GM12892 (cell line): Measurements from ENCODE around the gene FOXD4.
"Not testable (repeated sequence)": the region's sequence is repeated elsewhere in the genome, so short reads cannot be mapped to it uniquely, and the experiment has no call there.

Source experiments
- DNase-seq: peaks from one replicate; pipeline ENCODE4 v3.0.0; 2011; ENCODE audit not compliant: insufficient read length
- FAIRE-seq: peaks from 2 replicates; lab custom pipeline; 2011; peaks lifted over from hg19 to GRCh38; lab: Jason Lieb, UNC

FOXD4 gene

DNA sequence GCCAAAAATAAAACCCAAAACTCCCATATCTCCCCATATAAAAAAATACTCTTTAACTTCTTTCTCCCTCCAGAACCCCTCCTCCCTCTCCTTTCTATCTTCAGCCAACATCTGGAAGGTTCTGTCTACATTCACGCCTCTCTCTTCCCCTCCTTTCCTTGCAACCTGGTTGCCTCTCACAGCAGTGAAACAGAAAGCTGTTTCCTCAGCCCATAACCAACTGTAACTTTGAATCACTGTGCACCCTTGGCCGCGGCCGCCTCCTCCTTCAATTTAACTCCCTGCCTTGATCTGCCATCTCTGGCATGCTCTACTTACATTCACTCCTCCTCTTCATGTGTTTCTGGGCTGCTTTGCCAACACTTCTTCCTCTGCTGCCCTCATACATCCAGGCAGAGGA lies 23.2 kb downstream of the FOXD4 start:
- DNase-seq, FAIRE-seq: not testable (repeated sequence)

DNA sequence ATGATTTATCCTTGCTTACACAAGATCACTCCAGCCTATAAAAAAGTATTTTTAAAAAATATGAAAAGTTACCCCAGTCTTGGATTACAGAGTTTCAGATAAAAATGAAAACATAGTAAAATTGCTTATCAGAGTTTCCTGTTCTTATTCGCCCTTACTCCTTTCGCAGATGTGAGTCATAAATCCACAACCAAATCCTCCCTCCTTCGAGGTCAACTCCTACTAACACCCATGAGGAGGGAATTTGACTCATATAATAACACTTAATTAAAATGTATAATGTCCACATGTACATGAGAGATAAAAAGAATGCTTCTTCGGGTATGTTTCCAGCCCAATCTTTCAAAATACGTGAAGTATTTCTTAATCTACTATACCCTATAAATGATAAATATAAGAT lies 23.9 kb downstream of the FOXD4 start:
- not testable (repeated sequence) for FAIRE-seq, DNase-seq

DNA sequence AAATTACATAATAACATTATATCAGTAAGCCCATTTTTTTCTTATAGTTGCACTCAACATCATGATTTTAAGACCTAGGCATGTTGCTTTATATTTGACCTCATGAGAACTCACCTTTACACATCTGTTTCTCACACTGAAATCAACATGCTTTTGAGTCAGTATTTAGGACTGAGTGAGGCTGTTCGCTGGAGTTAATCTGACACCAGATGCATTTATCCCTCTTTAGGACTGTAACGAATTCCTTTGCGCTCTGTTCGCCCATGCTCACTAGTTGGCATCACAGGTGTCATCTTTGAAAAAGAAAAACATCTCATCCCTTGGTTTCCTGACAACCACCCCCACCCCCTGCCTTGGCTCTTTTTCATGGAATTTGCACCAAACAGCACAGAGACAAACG lies 24.3 kb downstream of the FOXD4 start:
- FAIRE-seq, DNase-seq: not testable (repeated sequence)

DNA sequence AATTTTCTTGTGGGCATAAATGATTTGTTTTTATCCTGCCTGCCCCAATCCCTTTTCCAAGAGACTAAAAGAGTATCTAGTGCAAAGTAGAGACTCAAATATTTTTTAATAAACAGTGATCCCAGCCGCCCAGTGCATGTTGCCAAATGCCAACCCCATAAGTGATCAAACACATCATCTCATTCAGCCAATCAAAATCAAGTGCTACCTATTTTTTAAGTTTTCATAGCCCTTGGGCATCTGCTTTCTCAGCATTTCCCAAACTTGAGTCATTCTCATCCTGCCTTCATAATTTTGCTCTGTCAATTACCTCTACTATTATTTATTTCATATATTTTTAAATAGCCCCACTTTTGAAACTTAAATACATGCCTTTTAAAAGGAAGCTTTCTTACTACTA lies 27.4 kb downstream of the FOXD4 start:
- not testable (repeated sequence) for FAIRE-seq, DNase-seq

DNA sequence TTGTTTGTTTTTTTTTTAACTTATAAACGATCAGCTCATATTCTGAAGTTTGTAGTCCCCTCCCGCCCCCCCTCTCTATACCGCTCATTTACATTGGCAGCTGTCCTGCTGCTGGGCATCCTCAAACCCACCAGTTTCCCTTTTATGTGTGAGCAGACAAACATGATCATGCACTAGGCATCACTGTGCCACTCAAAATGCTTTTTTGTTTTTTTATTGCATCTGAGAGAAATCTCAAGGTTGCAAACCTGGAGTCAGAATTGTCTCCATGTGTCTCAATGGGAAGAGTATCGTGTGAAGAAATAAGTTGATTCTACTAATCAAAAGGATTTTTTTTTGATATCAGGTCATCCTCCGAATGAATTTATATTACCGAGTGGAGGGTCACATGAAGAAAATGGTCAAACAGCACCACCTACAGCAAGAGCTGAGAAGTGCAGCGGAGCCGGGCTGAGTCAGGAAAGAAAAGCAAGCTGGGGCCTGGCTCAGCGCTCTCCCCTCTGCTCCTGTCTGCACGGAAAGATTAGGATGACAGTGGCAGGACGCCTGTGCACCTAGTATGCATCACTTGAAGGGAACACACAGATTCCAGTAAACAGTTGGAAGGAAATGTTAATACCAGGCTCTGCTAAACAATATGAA lies 29.7 kb downstream of the FOXD4 start:
- not testable (repeated sequence) for FAIRE-seq, DNase-seq

DNA sequence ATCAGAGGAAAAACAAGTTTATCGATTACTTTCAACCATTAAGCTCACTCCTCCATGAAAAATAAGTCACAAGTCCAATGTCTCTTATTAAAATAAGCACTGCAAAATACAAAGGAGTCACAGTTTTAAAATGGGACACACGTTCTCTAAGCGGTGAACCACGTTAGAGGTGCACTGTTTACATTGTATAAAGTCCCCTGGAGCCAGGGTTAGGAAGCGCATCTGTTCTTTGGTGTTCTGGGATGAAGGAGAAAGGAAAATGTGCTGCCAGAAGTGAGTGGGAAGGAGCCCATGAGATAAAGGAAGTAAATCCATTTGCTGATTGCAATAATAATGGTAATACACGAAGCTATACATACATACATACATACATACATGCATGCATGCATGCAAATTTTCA lies 30.4 kb downstream of the FOXD4 start:
- FAIRE-seq, DNase-seq: not testable (repeated sequence)

DNA sequence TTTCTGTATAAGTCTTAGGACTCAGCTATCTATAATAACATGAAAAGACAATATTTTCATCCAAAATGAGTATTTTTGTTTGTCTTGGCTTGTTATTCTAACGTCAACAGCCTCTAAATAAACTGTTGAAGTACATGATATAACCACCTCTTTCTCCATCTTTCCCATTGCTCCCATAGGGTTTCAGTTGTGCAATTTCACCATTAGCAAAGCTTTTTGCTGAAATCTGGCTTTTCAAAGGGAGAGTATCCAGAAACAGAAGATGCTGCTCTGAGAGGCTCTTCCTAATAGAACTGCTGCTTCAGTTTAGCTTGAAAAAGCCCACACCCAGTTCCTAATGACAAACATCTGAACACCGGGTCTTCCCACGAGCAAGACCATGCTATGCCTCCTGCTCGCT lies 31.1 kb downstream of the FOXD4 start:
- not testable (repeated sequence) for FAIRE-seq, DNase-seq

DNA sequence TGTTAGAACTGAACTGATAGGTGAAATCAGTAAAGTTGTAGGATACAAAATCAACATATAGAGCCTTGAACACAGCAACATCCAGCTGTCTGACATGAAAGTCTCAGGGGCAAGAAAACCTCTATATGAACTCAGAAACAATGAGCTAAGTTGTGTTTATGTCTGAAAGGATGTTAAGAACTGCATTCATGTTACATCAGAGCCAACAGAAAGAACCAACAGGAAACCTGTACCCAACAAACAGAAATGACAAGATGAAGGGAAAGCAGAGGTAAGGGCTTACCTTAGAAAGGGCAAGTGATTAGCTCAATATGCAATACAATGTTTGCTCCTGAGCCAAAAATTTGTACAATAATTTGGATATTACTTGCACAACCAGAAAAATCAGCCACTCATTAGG lies 31.5 kb downstream of the FOXD4 start:
- DNase-seq, FAIRE-seq: not testable (repeated sequence)

DNA sequence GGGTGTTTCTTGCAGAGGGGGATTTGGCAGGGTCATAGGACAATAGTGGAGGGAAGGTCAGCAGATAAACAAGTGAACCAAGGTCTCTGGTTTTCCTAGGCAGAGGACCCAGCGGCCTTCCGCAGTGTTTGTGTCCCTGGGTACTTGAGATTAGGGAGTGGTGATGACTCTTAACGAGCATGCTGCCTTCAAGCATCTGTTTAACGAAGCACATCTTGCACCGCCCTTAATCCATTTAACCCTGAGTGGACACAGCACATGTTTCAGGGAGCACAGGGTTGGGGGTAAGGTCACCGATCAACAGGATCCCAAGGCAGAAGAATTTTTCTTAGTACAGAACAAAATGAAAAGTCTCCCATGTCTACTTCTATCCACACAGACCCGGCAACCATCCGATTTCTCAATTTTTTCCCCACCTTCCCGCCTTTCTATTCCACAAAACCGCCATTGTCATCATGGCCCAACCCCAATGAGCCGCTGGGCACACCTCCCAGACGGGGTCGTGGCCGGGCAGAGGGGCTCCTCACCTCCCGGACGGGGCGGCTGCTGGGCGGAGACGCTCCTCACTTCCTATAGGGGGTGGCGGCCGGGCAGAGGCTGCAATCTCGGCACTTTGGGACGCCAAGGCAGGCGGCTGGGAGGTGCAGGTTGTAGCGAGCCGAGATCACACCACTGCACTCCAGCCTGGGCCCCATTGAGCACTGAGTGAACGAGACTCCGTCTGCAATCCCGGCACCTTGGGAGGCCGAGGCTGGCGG lies 35.1 kb downstream of the FOXD4 start:
- FAIRE-seq, DNase-seq: not testable (repeated sequence)

DNA sequence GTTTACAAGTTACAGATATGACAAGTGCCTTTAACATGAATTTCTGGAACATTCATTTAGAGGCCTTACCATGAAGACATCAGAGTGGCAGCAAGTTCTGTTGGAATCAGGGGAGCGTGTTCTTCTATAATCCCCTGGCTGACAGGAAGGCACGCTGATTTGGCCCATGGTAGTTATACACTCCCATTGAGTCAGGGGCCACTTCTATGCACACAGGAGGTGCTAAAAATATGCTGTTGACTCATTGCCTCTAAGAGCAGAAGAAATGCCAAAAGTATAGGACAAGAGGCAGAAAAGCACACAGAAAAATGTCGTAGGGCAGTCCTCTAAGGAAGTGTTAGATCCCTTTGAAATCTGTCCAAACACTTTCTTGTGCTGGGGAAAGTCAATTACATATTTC lies 39.9 kb downstream of the FOXD4 start:
- FAIRE-seq: not testable (repeated sequence)

DNA sequence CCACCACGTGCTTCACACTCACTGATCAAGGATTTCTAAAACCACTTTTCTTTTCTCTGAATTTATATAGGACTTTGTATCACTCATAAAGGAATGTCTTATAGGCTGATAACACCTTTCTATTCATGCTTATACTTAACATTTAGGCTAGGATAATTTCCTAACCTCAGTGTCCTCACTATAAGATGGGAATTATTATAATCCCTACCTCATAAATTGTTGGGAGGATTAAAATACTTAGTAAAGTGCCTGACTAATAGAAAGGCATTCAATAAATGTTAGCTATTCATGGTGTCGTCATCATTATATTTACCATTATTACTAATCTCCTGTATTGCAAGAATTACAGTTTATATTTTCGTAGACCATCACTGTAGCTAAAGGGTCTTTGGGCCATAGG lies 41.8 kb downstream of the FOXD4 start:
- not testable (repeated sequence) for DNase-seq, FAIRE-seq

More for the DNA sequence above, 39.9 kb downstream of the FOXD4 start:
- not testable (repeated sequence) for DNase-seq

DNA sequence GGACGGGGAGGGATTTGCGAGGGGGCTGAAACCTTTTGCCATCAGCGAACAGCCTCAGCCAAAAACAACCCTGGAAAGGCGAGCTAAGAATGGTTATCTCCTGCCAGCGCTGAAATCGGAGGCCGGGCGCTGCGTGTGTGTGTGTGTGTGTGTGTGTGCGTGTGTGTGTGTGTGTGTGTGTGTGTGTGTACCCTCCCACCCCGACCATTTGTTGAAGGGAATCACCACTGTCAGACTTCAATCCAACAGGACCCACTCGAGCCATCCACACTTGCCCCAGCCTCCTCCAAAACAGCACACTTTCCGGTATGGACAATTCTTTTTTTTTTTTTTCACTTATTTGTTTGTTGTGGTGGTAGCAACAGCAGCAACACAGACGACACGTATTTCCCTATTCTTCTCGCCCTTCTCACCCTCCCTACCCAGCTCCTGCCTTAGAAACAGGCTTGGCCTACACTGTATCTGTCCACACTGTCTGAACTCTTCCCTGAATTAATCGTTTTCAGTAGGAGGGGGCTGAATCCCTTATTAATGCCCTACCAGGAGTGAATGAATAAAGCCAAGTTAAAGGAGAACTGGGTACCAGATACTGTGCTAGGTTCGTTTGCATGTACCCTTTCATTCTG lies 44.2 kb downstream of the FOXD4 start:
- not testable (repeated sequence) for DNase-seq, FAIRE-seq

DNA sequence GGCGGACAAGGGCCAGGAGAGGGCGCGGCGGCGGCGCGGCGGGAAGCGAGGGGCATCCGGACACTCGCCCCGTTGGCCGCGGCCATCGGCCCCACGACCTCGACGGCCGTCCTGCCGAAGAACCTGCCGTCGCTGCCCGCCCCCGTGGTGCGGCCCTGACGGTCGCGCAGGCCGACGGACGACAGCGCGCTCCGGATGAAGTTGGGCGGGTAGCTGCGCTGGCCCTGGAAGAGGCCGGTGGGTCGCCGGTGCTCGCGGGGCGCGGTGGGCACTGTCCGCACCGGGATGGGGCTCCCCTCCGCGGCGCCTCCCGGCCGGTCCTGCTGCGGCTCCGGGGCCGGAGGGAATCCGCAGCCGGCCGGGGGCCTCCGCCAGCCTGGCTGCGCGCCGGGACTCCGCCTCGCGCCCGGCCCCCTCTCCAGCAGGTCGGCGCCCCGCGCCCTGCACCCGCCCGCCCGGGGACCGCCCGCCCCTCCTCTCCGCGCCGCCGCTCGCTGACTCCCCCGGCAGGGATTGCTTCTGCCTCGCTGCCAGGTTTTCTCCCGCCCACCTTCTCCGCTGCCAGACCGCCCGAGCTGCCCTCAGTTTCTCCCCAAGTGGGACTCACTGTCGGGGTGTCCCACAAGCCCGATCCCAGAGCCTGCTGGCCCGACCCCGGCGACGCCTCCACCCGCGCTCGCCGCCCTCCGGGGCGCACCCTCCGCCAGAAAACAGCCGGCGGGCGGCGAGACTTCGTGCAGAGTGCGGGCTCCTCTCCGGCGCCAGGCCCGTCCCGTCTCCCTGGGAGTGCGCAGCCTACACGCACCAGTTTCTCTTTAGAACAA lies 44.9 kb downstream of the FOXD4 start:
- DNase-seq: peak; percentile 1
- not testable (repeated sequence) for FAIRE-seq
